Measurements from ENCODE around the gene OGDH. TPM values are rescaled to one million over a fixed set of nuclear protein-coding genes. Genes with fewer than 3 reads are reported as not detected.
A peak's percentile ranks its signal among the peaks of the same experiment; 100 is the strongest.

Gene OGDH
- total RNA-seq, 1 donor from 2014 or later = 102 TPM

GRCh38 chr7:44665531-44666213 is 59.2 kb downstream of the OGDH start:
- no peaks in the 10 kb centered on the region for H3K4me1 Mint-ChIP-seq (ENCODE audit: low read depth, unreplicated experiment)
- peaks cover 2% of the 10 kb centered on the region for H3K9me3 Mint-ChIP-seq (ENCODE audit: unreplicated experiment)
- peaks cover 13% of the 10 kb centered on the region for H3K36me3 Mint-ChIP-seq (ENCODE audit: unreplicated experiment)
- no peak overlapping the region for H3K27ac Mint-ChIP-seq (ENCODE audit: unreplicated experiment)
- no peak for TF ChIP-seq CTCF (IDR thresholded peaks at IDR 0.05; ENCODE audit: partially characterized antibody, unreplicated experiment)
- no peak for DNase-seq
- no peak overlapping the region for H3K4me3 Mint-ChIP-seq (ENCODE audit: unreplicated experiment)
- H3K27me3 Mint-ChIP-seq (ENCODE audit: unreplicated experiment) = no peaks in the 10 kb centered on the region

GRCh38 chr7:44666566-44666965 is 60.1 kb downstream of the OGDH start:
- Mint-ChIP-seq H3K9me3 (ENCODE audit: unreplicated experiment) (peaks cover 2% of the 10 kb centered on the region), H3K36me3 (ENCODE audit: unreplicated experiment) (peaks cover 8% of the 10 kb centered on the region), H3K4me1 (ENCODE audit: low read depth, unreplicated experiment) (no peaks in the 10 kb centered on the region), H3K27me3 (ENCODE audit: unreplicated experiment) (no peaks in the 10 kb centered on the region), H3K27ac (ENCODE audit: unreplicated experiment) (no peak overlapping the region), H3K4me3 (ENCODE audit: unreplicated experiment) (no peak overlapping the region)
- no peak for TF ChIP-seq CTCF (IDR thresholded peaks at IDR 0.05; ENCODE audit: partially characterized antibody, unreplicated experiment)
- DNase-seq = no peak

- DNase-seq = no peak
- peak overlapping the region; percentile 52 for H3K27ac Mint-ChIP-seq (ENCODE audit: unreplicated experiment)
- peaks cover 2% of the 10 kb centered on the region for H3K27me3 Mint-ChIP-seq (ENCODE audit: unreplicated experiment)
- TF ChIP-seq CTCF (IDR thresholded peaks at IDR 0.05; ENCODE audit: partially characterized antibody, unreplicated experiment) = no peak
- H3K4me3 Mint-ChIP-seq (ENCODE audit: unreplicated experiment) = no peak overlapping the region
- H3K4me1 Mint-ChIP-seq (ENCODE audit: low read depth, unreplicated experiment) = no peaks in the 10 kb centered on the region
- H3K9me3 Mint-ChIP-seq (ENCODE audit: unreplicated experiment) = peaks cover 2% of the 10 kb centered on the region
- H3K36me3 Mint-ChIP-seq (ENCODE audit: unreplicated experiment) = peaks cover 8% of the 10 kb centered on the region
These were observed 60.8 kb downstream of the OGDH start for GRCh38 chr7:44667190-44667589.

GRCh38 chr7:44671069-44671468 is 64.6 kb downstream of the OGDH start:
- Mint-ChIP-seq H3K4me1 (ENCODE audit: low read depth, unreplicated experiment) (no peaks in the 10 kb centered on the region), H3K27me3 (ENCODE audit: unreplicated experiment) (peaks cover 2% of the 10 kb centered on the region), H3K36me3 (ENCODE audit: unreplicated experiment) (peaks cover 8% of the 10 kb centered on the region), H3K4me3 (ENCODE audit: unreplicated experiment) (no peak overlapping the region), H3K9me3 (ENCODE audit: unreplicated experiment) (peaks cover 1% of the 10 kb centered on the region), H3K27ac (ENCODE audit: unreplicated experiment) (no peak overlapping the region)
- TF ChIP-seq CTCF (IDR thresholded peaks at IDR 0.05; ENCODE audit: partially characterized antibody, unreplicated experiment) = no peak
- DNase-seq = no peak

- Mint-ChIP-seq H3K4me3 (ENCODE audit: unreplicated experiment) (no peak overlapping the region), H3K4me1 (ENCODE audit: low read depth, unreplicated experiment) (peaks cover 2% of the 10 kb centered on the region), H3K36me3 (ENCODE audit: unreplicated experiment) (peaks cover 8% of the 10 kb centered on the region), H3K27me3 (ENCODE audit: unreplicated experiment) (peaks cover 2% of the 10 kb centered on the region), H3K9me3 (ENCODE audit: unreplicated experiment) (peaks cover 3% of the 10 kb centered on the region), H3K27ac (ENCODE audit: unreplicated experiment) (no peak overlapping the region)
- DNase-seq = no peak
- TF ChIP-seq CTCF (IDR thresholded peaks at IDR 0.05; ENCODE audit: partially characterized antibody, unreplicated experiment) = no peak
These were observed 66.9 kb downstream of the OGDH start for GRCh38 chr7:44673324-44673723.

Measured in glutamatergic neuron (in vitro differentiated cells).